ENCODE measurements around the gene GEMIN7.

GEMIN7 gene

DNA sequence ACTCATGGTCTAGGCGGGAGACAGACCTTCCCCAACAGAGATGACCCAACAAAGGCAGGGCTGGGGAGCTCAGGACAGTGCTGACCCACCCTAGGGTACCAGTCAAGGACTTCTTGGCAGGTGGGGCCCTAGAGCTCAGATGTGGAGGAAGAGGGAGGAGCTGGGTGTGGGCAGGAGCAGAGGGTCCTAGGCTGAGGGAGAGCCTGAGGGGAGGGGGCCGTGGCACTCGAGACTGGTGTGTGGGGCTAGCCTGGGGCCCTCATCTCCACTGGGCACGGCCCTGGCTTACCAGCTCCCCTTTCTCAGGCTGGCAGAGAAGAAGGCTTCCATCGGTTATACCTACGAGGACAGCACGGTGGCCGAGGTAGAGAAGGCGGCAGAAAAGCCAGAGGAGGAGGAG, 21.6 kb upstream of the GEMIN7 start:
- Histone ChIP-seq H3K4me3 (ENCODE audit: low read depth, low read length, poor library complexity, severe bottlenecking) (no peak overlapping the region), H3K4me2 (ENCODE audit: low read length) (no peak overlapping the region), H3K27me3 (ENCODE audit: insufficient read depth, low read length) (no peaks in the 10 kb centered on the region), H3K9ac (ENCODE audit: low read length) (no peak overlapping the region), H4K20me1 (ENCODE audit: insufficient read depth, low read length) (no peaks in the 10 kb centered on the region), H3K27ac (ENCODE audit: low read depth, low read length, poor library complexity, severe bottlenecking) (peak overlapping the region; percentile 68), H3K79me2 (ENCODE audit: insufficient read depth, low read length) (no peaks in the 10 kb centered on the region), H3F3A (ENCODE audit: insufficient read depth, low read length) (no peaks in the 10 kb centered on the region), H3K36me3 (ENCODE audit: insufficient read depth, low read length) (peaks cover 93% of the 10 kb centered on the region), H2AFZ (ENCODE audit: low read length) (no peak overlapping the region), H3K9me2 (ENCODE audit: low read depth, low read length) (no peaks in the 10 kb centered on the region), H3K4me1 (ENCODE audit: insufficient read depth, low read length, severe bottlenecking) (peaks cover 15% of the 10 kb centered on the region), H3K9me3 (ENCODE audit: low read length) (no peaks in the 10 kb centered on the region)
- TF ChIP-seq, protein P1, sequence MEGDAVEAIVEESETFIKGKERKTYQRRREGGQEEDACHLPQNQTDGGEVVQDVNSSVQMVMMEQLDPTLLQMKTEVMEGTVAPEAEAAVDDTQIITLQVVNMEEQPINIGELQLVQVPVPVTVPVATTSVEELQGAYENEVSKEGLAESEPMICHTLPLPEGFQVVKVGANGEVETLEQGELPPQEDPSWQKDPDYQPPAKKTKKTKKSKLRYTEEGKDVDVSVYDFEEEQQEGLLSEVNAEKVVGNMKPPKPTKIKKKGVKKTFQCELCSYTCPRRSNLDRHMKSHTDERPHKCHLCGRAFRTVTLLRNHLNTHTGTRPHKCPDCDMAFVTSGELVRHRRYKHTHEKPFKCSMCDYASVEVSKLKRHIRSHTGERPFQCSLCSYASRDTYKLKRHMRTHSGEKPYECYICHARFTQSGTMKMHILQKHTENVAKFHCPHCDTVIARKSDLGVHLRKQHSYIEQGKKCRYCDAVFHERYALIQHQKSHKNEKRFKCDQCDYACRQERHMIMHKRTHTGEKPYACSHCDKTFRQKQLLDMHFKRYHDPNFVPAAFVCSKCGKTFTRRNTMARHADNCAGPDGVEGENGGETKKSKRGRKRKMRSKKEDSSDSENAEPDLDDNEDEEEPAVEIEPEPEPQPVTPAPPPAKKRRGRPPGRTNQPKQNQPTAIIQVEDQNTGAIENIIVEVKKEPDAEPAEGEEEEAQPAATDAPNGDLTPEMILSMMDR (IDR thresholded peaks at IDR 0.05; ENCODE audit: low read length) = no peak
- TF ChIP-seq EZH2 (IDR thresholded peaks at IDR 0.05; ENCODE audit: borderline replicate concordance, low read length) = no peak

DNA sequence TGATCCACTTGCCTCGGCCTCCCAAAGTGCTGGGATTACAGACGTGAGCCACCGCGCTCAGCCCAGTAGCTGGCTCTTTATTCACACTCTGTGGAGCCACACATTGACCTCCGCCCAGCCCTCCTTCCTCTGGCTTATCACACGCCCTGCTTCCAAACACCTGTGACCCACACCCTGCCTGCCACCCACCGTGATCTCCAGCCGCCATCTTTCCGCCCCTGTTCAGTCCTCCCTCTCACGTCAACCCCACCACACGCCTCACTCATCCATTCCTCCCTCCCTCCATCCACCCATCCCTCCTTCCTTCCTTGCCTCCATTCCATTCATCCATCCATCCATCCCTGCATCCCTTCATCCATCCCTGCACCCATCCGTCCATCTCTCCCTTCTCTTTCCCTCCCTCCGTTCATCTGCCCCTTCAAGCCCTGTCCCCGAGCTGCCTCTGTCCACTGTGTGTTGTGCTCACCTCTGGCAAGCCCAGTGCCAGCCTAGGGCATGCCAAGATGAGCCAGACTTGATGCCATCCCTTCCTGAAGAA, 20.4 kb upstream of the GEMIN7 start:
- Histone ChIP-seq H3K36me3 (ENCODE audit: insufficient read depth, low read length) (peaks cover 92% of the 10 kb centered on the region), H4K20me1 (ENCODE audit: insufficient read depth, low read length) (no peaks in the 10 kb centered on the region), H3K9ac (ENCODE audit: low read length) (no peak overlapping the region), H3K4me1 (ENCODE audit: insufficient read depth, low read length, severe bottlenecking) (peaks cover 12% of the 10 kb centered on the region), H3K27ac (ENCODE audit: low read depth, low read length, poor library complexity, severe bottlenecking) (peak overlapping the region; percentile 60), H3K27me3 (ENCODE audit: insufficient read depth, low read length) (no peaks in the 10 kb centered on the region), H3K79me2 (ENCODE audit: insufficient read depth, low read length) (no peaks in the 10 kb centered on the region), H3K4me2 (ENCODE audit: low read length) (no peak overlapping the region), H3K4me3 (ENCODE audit: low read depth, low read length, poor library complexity, severe bottlenecking) (no peak overlapping the region), H3K9me2 (ENCODE audit: low read depth, low read length) (no peaks in the 10 kb centered on the region), H2AFZ (ENCODE audit: low read length) (no peak overlapping the region), H3F3A (ENCODE audit: insufficient read depth, low read length) (no peaks in the 10 kb centered on the region), H3K9me3 (ENCODE audit: low read length) (no peaks in the 10 kb centered on the region)
- TF ChIP-seq, protein P1 (IDR thresholded peaks at IDR 0.05; ENCODE audit: low read length) = no peak
- TF ChIP-seq EZH2 (IDR thresholded peaks at IDR 0.05; ENCODE audit: borderline replicate concordance, low read length) = no peak

DNA sequence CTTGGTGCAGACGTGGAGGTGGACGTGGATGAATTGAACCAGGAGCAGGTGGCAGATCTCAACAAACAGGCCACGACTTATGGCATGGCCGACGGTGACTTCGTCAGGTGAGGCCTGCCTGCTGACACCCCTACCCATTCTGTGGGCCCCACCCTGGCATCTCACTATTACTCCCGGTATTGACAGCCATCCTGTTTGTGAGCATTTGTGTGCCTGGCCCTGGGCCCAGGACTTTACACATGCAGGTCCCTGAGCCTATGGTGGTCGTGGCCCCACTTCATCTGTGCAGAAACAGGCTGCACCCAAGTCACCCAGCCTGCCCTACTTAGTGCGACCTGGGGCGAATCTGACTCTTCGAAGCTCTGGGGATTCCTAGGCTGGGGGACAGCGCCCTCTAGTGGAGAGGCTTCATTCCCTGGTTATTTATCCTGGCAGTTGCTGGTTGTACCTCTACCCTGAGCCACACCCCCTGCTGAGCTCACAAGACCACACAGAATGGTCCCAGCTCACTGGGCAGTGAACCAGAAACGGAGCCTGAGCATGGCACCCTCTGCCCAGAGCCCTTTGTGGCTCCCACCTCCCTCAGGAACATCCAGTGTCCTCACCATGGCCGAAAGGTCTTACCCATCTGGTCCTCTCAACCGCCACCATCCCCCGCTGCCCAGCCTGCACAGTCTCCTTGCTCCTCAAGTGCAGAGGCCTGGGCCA, 19.6 kb upstream of the GEMIN7 start:
- Histone ChIP-seq H3F3A (ENCODE audit: insufficient read depth, low read length) (no peaks in the 10 kb centered on the region), H3K9me3 (ENCODE audit: low read length) (no peaks in the 10 kb centered on the region), H3K36me3 (ENCODE audit: insufficient read depth, low read length) (peaks cover 92% of the 10 kb centered on the region), H3K79me2 (ENCODE audit: insufficient read depth, low read length) (no peaks in the 10 kb centered on the region), H3K4me3 (ENCODE audit: low read depth, low read length, poor library complexity, severe bottlenecking) (no peak overlapping the region), H3K4me2 (ENCODE audit: low read length) (no peak overlapping the region), H3K4me1 (ENCODE audit: insufficient read depth, low read length, severe bottlenecking) (peaks cover 12% of the 10 kb centered on the region), H4K20me1 (ENCODE audit: insufficient read depth, low read length) (no peaks in the 10 kb centered on the region), H3K9me2 (ENCODE audit: low read depth, low read length) (no peaks in the 10 kb centered on the region), H3K27ac (ENCODE audit: low read depth, low read length, poor library complexity, severe bottlenecking) (peak overlapping the region; percentile 60), H2AFZ (ENCODE audit: low read length) (no peak overlapping the region), H3K9ac (ENCODE audit: low read length) (no peak overlapping the region), H3K27me3 (ENCODE audit: insufficient read depth, low read length) (no peaks in the 10 kb centered on the region)
- TF ChIP-seq, protein P1 (IDR thresholded peaks at IDR 0.05; ENCODE audit: low read length) = peak; percentile 92
- no peak for TF ChIP-seq EZH2 (IDR thresholded peaks at IDR 0.05; ENCODE audit: borderline replicate concordance, low read length)

Data from OCI-LY1 (cell line).